H9 (cell line): ENCODE measurements around the gene TGM5. TPM values are rescaled to one million over a fixed set of nuclear protein-coding genes. Genes with fewer than 3 reads are reported as not detected.

ENCODE experiments used
- DNase-seq: peaks from one replicate; pipeline ENCODE4 v3.0.0-alpha.2; 2017
- H2AFZ ChIP-seq: one replicate; pipeline ENCODE4 v1.6.1; 2013; ENCODE audit warnings: mild to moderate bottlenecking, low read length, control low read depth, moderate library complexity
- H2AK5ac ChIP-seq: 2 replicates; pipeline ENCODE4 v1.6.1; 2013; ENCODE audit warnings: low read length, control low read depth, mixed read lengths; ENCODE audit not compliant: insufficient read length
- H2BK120ac ChIP-seq: one replicate; pipeline ENCODE4 v1.6.1; 2013; ENCODE audit warnings: low read depth, mild to moderate bottlenecking, low read length, control low read depth, inconsistent platforms; ENCODE audit not compliant: poor library complexity, severe bottlenecking
- H2BK12ac ChIP-seq: 2 replicates; pipeline ENCODE4 v1.6.1; 2013; ENCODE audit warnings: low read length, control low read depth, mixed read lengths, low read depth; ENCODE audit not compliant: insufficient read length
- H2BK15ac ChIP-seq: 2 replicates; pipeline ENCODE4 v1.6.1; 2013; ENCODE audit warnings: low read depth, low read length, control low read depth
- H2BK20ac ChIP-seq: one replicate; pipeline ENCODE4 v1.6.1; 2013; ENCODE audit warnings: low read depth, mild to moderate bottlenecking, low read length, control low read depth, inconsistent platforms; ENCODE audit not compliant: poor library complexity, severe bottlenecking
- H2BK5ac ChIP-seq: 2 replicates; pipeline ENCODE4 v1.6.1; 2013; ENCODE audit warnings: low read length, control low read depth, mixed read lengths; ENCODE audit not compliant: insufficient read length
- H3K14ac ChIP-seq: 2 replicates; pipeline ENCODE4 v1.6.1; 2013; ENCODE audit warnings: low read length, control low read depth; ENCODE audit not compliant: insufficient read depth
- H3K18ac ChIP-seq: 2 replicates; pipeline ENCODE4 v1.6.1; 2013; ENCODE audit warnings: low read depth, mild to moderate bottlenecking, mixed read lengths, low read length, control low read depth; ENCODE audit not compliant: insufficient read length
- H3K23ac ChIP-seq: 2 replicates; pipeline ENCODE4 v1.6.1; 2013; ENCODE audit warnings: low read length, control low read depth, mixed read lengths, low read depth; ENCODE audit not compliant: insufficient read length
- H3K23me2 ChIP-seq: 2 replicates; pipeline ENCODE4 v1.6.1; 2013; ENCODE audit warnings: low read depth, mild to moderate bottlenecking, mixed read lengths, low read length, control low read depth; ENCODE audit not compliant: insufficient read length, poor library complexity, severe bottlenecking
- H3K27ac ChIP-seq: 2 replicates; pipeline ENCODE4 v1.5.1; 2013; ENCODE audit warnings: low read length, control low read depth, mixed read lengths, low read depth; ENCODE audit not compliant: insufficient read length
- H3K27me3 ChIP-seq: 2 replicates; pipeline ENCODE4 v1.6.1; 2013; ENCODE audit warnings: low read length, control low read depth, inconsistent platforms; ENCODE audit not compliant: insufficient read depth
- H3K4ac ChIP-seq: 2 replicates; pipeline ENCODE4 v1.6.1; 2013; ENCODE audit warnings: low read depth, mild to moderate bottlenecking, control low read depth, inconsistent platforms, low read length, moderate library complexity
- H3K4me1 ChIP-seq: 2 replicates; pipeline ENCODE4 v1.6.1; 2013; ENCODE audit warnings: low read length, control low read depth, inconsistent platforms; ENCODE audit not compliant: insufficient read depth
- H3K4me2 ChIP-seq: 2 replicates; pipeline ENCODE4 v1.6.1; 2013; ENCODE audit warnings: low read length, control low read depth, mixed read lengths; ENCODE audit not compliant: insufficient read length, insufficient read depth
- H3K56ac ChIP-seq: 2 replicates; pipeline ENCODE4 v1.6.1; 2013; ENCODE audit warnings: low read depth, mild to moderate bottlenecking, mixed read lengths, low read length, control low read depth; ENCODE audit not compliant: insufficient read length
- H3K79me1 ChIP-seq: 2 replicates; pipeline ENCODE4 v1.6.1; 2013; ENCODE audit warnings: low read depth, mild to moderate bottlenecking, moderate library complexity, low read length, control low read depth, inconsistent platforms; ENCODE audit not compliant: insufficient read depth, poor library complexity, severe bottlenecking
- H3K79me2 ChIP-seq: 2 replicates; pipeline ENCODE4 v1.6.1; 2013; ENCODE audit warnings: low read length, control low read depth, inconsistent platforms; ENCODE audit not compliant: insufficient read depth
- H3K9ac ChIP-seq: 2 replicates; pipeline ENCODE4 v1.6.1; 2013; ENCODE audit warnings: low read length, control low read depth, mixed read lengths; ENCODE audit not compliant: insufficient read length; ENCODE audit errors: extremely low read depth
- H3K9me3 ChIP-seq: one replicate; pipeline ENCODE4 v1.6.1; 2013; ENCODE audit warnings: low read depth, low read length, inconsistent platforms; ENCODE audit not compliant: control insufficient read depth
- H3T11ph ChIP-seq: one replicate; pipeline ENCODE4 v1.6.1; 2013; ENCODE audit warnings: mild to moderate bottlenecking, low read length, control low read depth, inconsistent platforms
- H4K20me1 ChIP-seq: one replicate; pipeline ENCODE4 v1.6.1; 2013; ENCODE audit not compliant: control insufficient read depth, insufficient read length, insufficient read depth
- H4K5ac ChIP-seq: 2 replicates; pipeline ENCODE4 v1.6.1; 2013; ENCODE audit warnings: low read depth, mild to moderate bottlenecking, mixed read lengths, low read length, control low read depth; ENCODE audit not compliant: insufficient read length
- H4K8ac ChIP-seq: replicated peaks from 2 replicates; pipeline ENCODE4 v1.6.1; 2013; ENCODE audit warnings: low read length, control low read depth, mixed read lengths, low read depth; ENCODE audit not compliant: insufficient read length
- H4K91ac ChIP-seq: 2 replicates; pipeline ENCODE4 v1.6.1; 2013; ENCODE audit warnings: low read depth, mild to moderate bottlenecking, moderate library complexity, mixed read lengths, low read length, control low read depth; ENCODE audit not compliant: insufficient read length
- H3K27ac Mint-ChIP-seq, 3 experiments: 2 replicates in 2 of 3; 3 replicates in 1 of 3; pipeline ENCODE4 v1.8.0; 2020 to 2021; ENCODE audit warnings: mixed read lengths in 3 of 3, mild to moderate bottlenecking in 1 of 3, moderate library complexity in 1 of 3
- H3K27me3 Mint-ChIP-seq: 2 replicates; pipeline ENCODE4 v1.8.0; 2021; ENCODE audit warnings: low read depth, mild to moderate bottlenecking, moderate library complexity, mixed read lengths
- H3K36me3 Mint-ChIP-seq, 3 experiments: 2 replicates in 2 of 3; 3 replicates in 1 of 3; pipeline ENCODE4 v1.8.0; 2020 to 2021; ENCODE audit warnings: low read depth in 3 of 3, mixed read lengths in 3 of 3; ENCODE audit not compliant: insufficient read depth in 1 of 3
- H3K4me1 Mint-ChIP-seq, 2 experiments: 2 replicates each; pipeline ENCODE4 v1.8.0; 2020; ENCODE audit warnings: mixed read lengths in 2 of 2
- H3K4me3 Mint-ChIP-seq, 2 experiments: 2 replicates in 1 of 2; 3 replicates in 1 of 2; pipeline ENCODE4 v1.8.0; 2020 to 2021; ENCODE audit warnings: mild to moderate bottlenecking in 2 of 2, mixed read lengths in 2 of 2, moderate library complexity in 1 of 2
- H3K9me3 Mint-ChIP-seq, 2 experiments: 2 replicates in 1 of 2; 3 replicates in 1 of 2; pipeline ENCODE4 v1.8.0; 2020; ENCODE audit warnings: mild to moderate bottlenecking in 2 of 2, mixed read lengths in 2 of 2, moderate library complexity in 1 of 2
- WGBS: extraction: QIAGEN DNeasy Blood & Tissue Kit; methylation state at CpG from one replicate; pipeline ENCODE4 v1.1.7; 2013; ENCODE audit warnings: missing lambda C conversion rate, low lambda C conversion rate, mixed read lengths; ENCODE audit not compliant: insufficient read length; ENCODE audit errors: extremely low coverage; 5-methylcytosine and 5-hydroxymethylcytosine counted together
- total RNA-seq: library from RNA; stranded (reverse); gene quantifications from 2 replicates; pipeline ENCODE4 v1.2.1, GENCODE V29; 2021
- TF ChIP-seq, protein P1 (sequence below): fragments of 200-600 bp; sonication (generic); conservative IDR thresholded peaks from 3 replicates; pipeline ENCODE4 v1.8.0; 2021; ENCODE audit warnings: antibody characterized with exemption, mild to moderate bottlenecking

The TGM5 gene
- total RNA-seq, 1 experiment from 2014 or later: not detected

DNA sequence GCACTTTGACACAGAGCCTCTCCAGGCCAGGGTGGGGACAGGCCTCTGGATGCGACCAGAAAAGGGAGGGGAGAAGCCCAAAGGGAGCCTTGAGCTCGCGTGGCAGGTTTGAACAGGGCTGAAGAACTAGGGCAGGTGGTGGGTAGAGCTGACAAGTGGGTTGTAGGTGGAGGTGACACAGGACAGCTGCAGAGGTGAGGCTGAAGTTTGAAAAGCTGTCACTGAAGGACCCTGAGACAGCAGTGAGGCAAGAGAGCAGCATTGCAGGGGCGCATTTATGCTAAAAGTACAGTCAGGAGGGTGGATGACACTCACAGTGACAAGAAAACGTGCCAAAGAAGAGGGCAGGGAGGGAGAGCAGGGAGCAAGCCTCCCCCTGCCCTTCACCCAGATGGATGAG is 24.1 kb downstream of the TGM5 start:
- Histone ChIP-seq H2BK12ac (no peak overlapping the region), H3K9ac (no peak overlapping the region), H2BK5ac (no peak overlapping the region), H4K5ac (no peak overlapping the region), H3K4me2 (no peak overlapping the region), H3K9me3 (no peaks in the 10 kb centered on the region), H3K14ac (no peak overlapping the region), H2BK15ac (no peak overlapping the region), H2BK20ac (no peak overlapping the region), H4K20me1 (no peaks in the 10 kb centered on the region), H3T11ph (no peak overlapping the region), H2BK120ac (no peak overlapping the region), H2AK5ac (no peak overlapping the region), H3K23ac (no peak overlapping the region), H3K79me2 (no peaks in the 10 kb centered on the region), H3K27me3 (no peaks in the 10 kb centered on the region), H2AFZ (no peak overlapping the region), H3K4me1 (no peaks in the 10 kb centered on the region), H4K8ac (no peak overlapping the region), H3K27ac (no peak overlapping the region), H3K18ac (no peak overlapping the region), H3K79me1 (no peaks in the 10 kb centered on the region), H4K91ac (no peak overlapping the region), H3K23me2 (no peaks in the 10 kb centered on the region), H3K56ac (no peak overlapping the region), H3K4ac (no peak overlapping the region)
- no peak for DNase-seq
- Mint-ChIP-seq H3K27ac (no peak overlapping the region), H3K4me1 (0 out of 4 replicates have a peak, but pooled peaks cover 0 to 2% of the 10 kb centered on the region in 2 experiments), H3K27me3 (peaks cover 6% of the 10 kb centered on the region), H3K4me3 (no peak overlapping the region), H3K36me3 (no peaks in the 10 kb centered on the region), H3K9me3 (no peaks in the 10 kb centered on the region)
- TF ChIP-seq, protein P1, sequence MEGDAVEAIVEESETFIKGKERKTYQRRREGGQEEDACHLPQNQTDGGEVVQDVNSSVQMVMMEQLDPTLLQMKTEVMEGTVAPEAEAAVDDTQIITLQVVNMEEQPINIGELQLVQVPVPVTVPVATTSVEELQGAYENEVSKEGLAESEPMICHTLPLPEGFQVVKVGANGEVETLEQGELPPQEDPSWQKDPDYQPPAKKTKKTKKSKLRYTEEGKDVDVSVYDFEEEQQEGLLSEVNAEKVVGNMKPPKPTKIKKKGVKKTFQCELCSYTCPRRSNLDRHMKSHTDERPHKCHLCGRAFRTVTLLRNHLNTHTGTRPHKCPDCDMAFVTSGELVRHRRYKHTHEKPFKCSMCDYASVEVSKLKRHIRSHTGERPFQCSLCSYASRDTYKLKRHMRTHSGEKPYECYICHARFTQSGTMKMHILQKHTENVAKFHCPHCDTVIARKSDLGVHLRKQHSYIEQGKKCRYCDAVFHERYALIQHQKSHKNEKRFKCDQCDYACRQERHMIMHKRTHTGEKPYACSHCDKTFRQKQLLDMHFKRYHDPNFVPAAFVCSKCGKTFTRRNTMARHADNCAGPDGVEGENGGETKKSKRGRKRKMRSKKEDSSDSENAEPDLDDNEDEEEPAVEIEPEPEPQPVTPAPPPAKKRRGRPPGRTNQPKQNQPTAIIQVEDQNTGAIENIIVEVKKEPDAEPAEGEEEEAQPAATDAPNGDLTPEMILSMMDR: no peak
- WGBS: no CpG with 5 or more reads among the region's 5 CpGs
